ENCODE measurements around the gene AMN1. TPM values are rescaled to one million over a fixed set of nuclear protein-coding genes. Genes with fewer than 3 reads are reported as not detected.

AMN1 gene
- total RNA-seq, 1 experiment from 2014 or later: 12.1 TPM

GRCh38 chr12:31655208-31655607 lies 73.6 kb downstream of the AMN1 start:
- Mint-ChIP-seq H3K4me1 (peaks cover 10% of the 10 kb centered on the region), H3K9me3 (no peaks in the 10 kb centered on the region), H3K27me3 (ENCODE audit: low read depth) (no peaks in the 10 kb centered on the region), H3K27ac (no peak overlapping the region), H3K36me3 (no peaks in the 10 kb centered on the region), H3K4me3 (no peak overlapping the region)
- ATAC-seq (no peak), DNase-seq (ENCODE audit: low spot score) (no peak)
- POLR2A ChIA-PET: no interaction called here
- TF ChIP-seq E2F1 (CRISPR knock-in tag; IDR thresholded peaks at IDR 0.05): no peak
- no peak for TF ChIP-seq GRHL2 (CRISPR knock-in tag; IDR thresholded peaks at IDR 0.05; ENCODE audit: insufficient replicate concordance, severe bottlenecking)
- TF ChIP-seq ZNF263 (CRISPR knock-in tag; IDR thresholded peaks at IDR 0.05; ENCODE audit: low read depth): no peak
- no peak for TF ChIP-seq TEAD4 (CRISPR knock-in tag; IDR thresholded peaks at IDR 0.05)
- no peak for TF ChIP-seq ZNF121 (CRISPR knock-in tag; IDR thresholded peaks at IDR 0.05)
- TF ChIP-seq ZBTB43 (CRISPR knock-in tag; IDR thresholded peaks at IDR 0.05): no peak
- TF ChIP-seq ZMAT4 (CRISPR knock-in tag; IDR thresholded peaks at IDR 0.05): no peak
- no peak for TF ChIP-seq ZNF138 (CRISPR knock-in tag; conservative IDR thresholded peaks at IDR 0.05)
- no peak for TF ChIP-seq USF1 (CRISPR knock-in tag; IDR thresholded peaks at IDR 0.05)
- no peak for TF ChIP-seq ARID4B (CRISPR knock-in tag; IDR thresholded peaks at IDR 0.05; ENCODE audit: borderline replicate concordance)
- no peak for TF ChIP-seq PRDM15 (CRISPR knock-in tag; IDR thresholded peaks at IDR 0.05)
- TF ChIP-seq ATF3 (CRISPR knock-in tag; conservative IDR thresholded peaks at IDR 0.05): no peak
- no peak for TF ChIP-seq NFE2L1 (CRISPR knock-in tag; IDR thresholded peaks at IDR 0.05)
- TF ChIP-seq SOX15 (CRISPR knock-in tag; IDR thresholded peaks at IDR 0.05): no peak
- TF ChIP-seq FOXP4 (CRISPR knock-in tag; IDR thresholded peaks at IDR 0.05): no peak
- CTCF ChIA-PET: no interaction called here
